Measurements from ENCODE around the gene ARID1A.
"Not testable (repeated sequence)": the region's sequence is repeated elsewhere in the genome, so short reads cannot be mapped to it uniquely, and the experiment has no call there.

Gene ARID1A

DNA sequence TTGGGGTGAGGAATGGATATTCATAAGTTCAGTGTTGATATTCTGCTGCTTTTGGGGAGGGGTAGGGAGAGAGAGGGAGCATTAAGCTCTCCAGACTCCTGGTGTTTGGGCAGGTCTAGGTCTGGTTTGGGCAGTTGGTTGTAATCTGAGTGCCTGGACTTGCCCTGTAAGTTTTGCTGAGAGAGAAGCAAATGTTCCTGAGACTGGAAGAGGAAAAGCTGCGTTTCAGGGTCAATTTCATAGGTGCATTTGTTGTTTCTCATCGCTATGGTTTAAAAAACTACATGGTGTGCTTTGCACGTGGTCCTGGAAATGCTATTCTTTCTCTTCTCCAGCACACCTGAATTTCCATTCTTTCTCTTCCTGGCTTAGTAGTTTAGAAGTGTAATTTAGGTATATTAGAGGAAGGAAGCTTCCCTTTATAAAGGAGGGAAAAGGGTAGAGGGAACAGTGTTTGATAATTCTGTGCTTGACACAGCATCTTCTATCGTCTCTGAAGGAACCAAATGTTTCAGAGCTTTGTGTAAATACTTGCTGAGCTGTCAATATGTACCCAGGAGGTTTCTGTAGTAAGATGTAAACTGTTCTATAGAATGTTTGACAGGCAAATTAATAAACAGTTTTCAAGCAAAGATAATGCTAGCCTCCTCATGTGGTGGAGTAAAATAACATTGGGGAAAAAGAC is 6.3 kb downstream of the ARID1A start:
- H2AFZ ChIP-seq (ENCODE audit: low read depth, low read length) = no peak overlapping the region
- H3K36me3 ChIP-seq (replicated peaks; ENCODE audit: low read depth, low read length) = peaks cover 40% of the 10 kb centered on the region
- peaks cover 100% of the 10 kb centered on the region for H3K79me2 ChIP-seq (ENCODE audit: low read length)
- no peaks in the 10 kb centered on the region for H3K9me3 ChIP-seq (ENCODE audit: insufficient read depth, low read length)
- no peaks in the 10 kb centered on the region for H3K27me3 ChIP-seq (ENCODE audit: low read depth, low read length)
- H3K4me1 ChIP-seq (ENCODE audit: low read length) = peaks cover 46% of the 10 kb centered on the region
- H3K9ac ChIP-seq (ENCODE audit: low read length) = no peak overlapping the region
- H3K4me3 ChIP-seq (ENCODE audit: low read length) = no peak overlapping the region
- no peak for TF ChIP-seq EZH2phosphoT487 (IDR thresholded peaks at IDR 0.05; ENCODE audit: low read depth)
- TF ChIP-seq, protein P1, sequence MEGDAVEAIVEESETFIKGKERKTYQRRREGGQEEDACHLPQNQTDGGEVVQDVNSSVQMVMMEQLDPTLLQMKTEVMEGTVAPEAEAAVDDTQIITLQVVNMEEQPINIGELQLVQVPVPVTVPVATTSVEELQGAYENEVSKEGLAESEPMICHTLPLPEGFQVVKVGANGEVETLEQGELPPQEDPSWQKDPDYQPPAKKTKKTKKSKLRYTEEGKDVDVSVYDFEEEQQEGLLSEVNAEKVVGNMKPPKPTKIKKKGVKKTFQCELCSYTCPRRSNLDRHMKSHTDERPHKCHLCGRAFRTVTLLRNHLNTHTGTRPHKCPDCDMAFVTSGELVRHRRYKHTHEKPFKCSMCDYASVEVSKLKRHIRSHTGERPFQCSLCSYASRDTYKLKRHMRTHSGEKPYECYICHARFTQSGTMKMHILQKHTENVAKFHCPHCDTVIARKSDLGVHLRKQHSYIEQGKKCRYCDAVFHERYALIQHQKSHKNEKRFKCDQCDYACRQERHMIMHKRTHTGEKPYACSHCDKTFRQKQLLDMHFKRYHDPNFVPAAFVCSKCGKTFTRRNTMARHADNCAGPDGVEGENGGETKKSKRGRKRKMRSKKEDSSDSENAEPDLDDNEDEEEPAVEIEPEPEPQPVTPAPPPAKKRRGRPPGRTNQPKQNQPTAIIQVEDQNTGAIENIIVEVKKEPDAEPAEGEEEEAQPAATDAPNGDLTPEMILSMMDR (IDR thresholded peaks at IDR 0.05; ENCODE audit: low read depth, low read length) = no peak
- peaks cover 90% of the 10 kb centered on the region for H4K20me1 ChIP-seq (ENCODE audit: insufficient read depth, low read length)
- no peak overlapping the region for H3K27ac ChIP-seq (ENCODE audit: low read length)
- peak overlapping the region; percentile 93; the same call in 1 of the 2 replicates for H3K4me2 ChIP-seq (ENCODE audit: low read length)

- peaks cover 40% of the 10 kb centered on the region for H3K36me3 ChIP-seq (replicated peaks; ENCODE audit: low read depth, low read length)
- H3K9me3 ChIP-seq (ENCODE audit: insufficient read depth, low read length) = no peaks in the 10 kb centered on the region
- H3K79me2 ChIP-seq (ENCODE audit: low read length) = peaks cover 100% of the 10 kb centered on the region
- H4K20me1 ChIP-seq (ENCODE audit: insufficient read depth, low read length) = peaks cover 94% of the 10 kb centered on the region
- no peak overlapping the region for H3K27ac ChIP-seq (ENCODE audit: low read length)
- H3K27me3 ChIP-seq (ENCODE audit: low read depth, low read length) = no peaks in the 10 kb centered on the region
- no peak overlapping the region for H3K4me3 ChIP-seq (ENCODE audit: low read length)
- H3K4me1 ChIP-seq (ENCODE audit: low read length) = peaks cover 46% of the 10 kb centered on the region
- H3K4me2 ChIP-seq (ENCODE audit: low read length) = no peak overlapping the region
- H2AFZ ChIP-seq (ENCODE audit: low read depth, low read length) = no peak overlapping the region
- H3K9ac ChIP-seq (ENCODE audit: low read length) = no peak overlapping the region
- TF ChIP-seq, protein P1 (IDR thresholded peaks at IDR 0.05; ENCODE audit: low read depth, low read length) = no peak
- TF ChIP-seq EZH2phosphoT487 (IDR thresholded peaks at IDR 0.05; ENCODE audit: low read depth) = no peak
These were observed 6.8 kb downstream of the ARID1A start for GRCh38 chr1:26702680-26703038.

- Histone ChIP-seq H3K9ac (ENCODE audit: low read length) (no peak overlapping the region), H3K4me1 (ENCODE audit: low read length) (peaks cover 43% of the 10 kb centered on the region), H3K79me2 (ENCODE audit: low read length) (peaks cover 100% of the 10 kb centered on the region), H3K27me3 (ENCODE audit: low read depth, low read length) (no peaks in the 10 kb centered on the region), H3K9me3 (ENCODE audit: insufficient read depth, low read length) (no peaks in the 10 kb centered on the region), H3K36me3 (replicated peaks; ENCODE audit: low read depth, low read length) (peaks cover 44% of the 10 kb centered on the region), H4K20me1 (ENCODE audit: insufficient read depth, low read length) (peaks cover 91% of the 10 kb centered on the region), H3K4me2 (ENCODE audit: low read length) (no peak overlapping the region), H3K27ac (ENCODE audit: low read length) (no peak overlapping the region), H2AFZ (ENCODE audit: low read depth, low read length) (no peak overlapping the region), H3K4me3 (ENCODE audit: low read length) (no peak overlapping the region)
- TF ChIP-seq EZH2phosphoT487 (IDR thresholded peaks at IDR 0.05; ENCODE audit: low read depth) = no peak
These were observed 7.7 kb downstream of the ARID1A start for GRCh38 chr1:26703478-26703877.

GRCh38 chr1:26704629-26705028 is 8.8 kb downstream of the ARID1A start:
- H4K20me1 ChIP-seq (ENCODE audit: insufficient read depth, low read length) = peaks cover 86% of the 10 kb centered on the region

DNA sequence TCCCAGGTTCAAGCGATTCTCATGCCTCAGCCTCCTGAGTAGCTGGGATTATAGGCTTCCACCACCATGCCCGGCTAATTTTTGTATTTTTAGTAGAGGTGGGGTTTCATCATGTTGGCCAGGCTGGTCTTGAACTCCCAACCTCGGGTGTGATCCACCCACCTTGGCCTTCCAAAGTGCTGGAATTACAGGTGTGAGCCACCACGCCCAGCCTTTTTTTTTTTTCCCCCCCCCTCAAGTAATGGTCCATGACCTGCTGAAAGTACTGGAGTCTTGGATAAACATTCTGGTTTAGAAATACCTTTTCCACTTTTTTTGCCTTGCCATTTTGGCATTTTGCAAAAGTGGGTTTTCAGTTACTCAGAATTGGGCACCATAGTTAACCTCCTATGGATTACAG is 9.4 kb downstream of the ARID1A start:
- not testable (repeated sequence) for H3K27me3 ChIP-seq (ENCODE audit: low read depth, low read length); H2AFZ ChIP-seq (ENCODE audit: low read depth, low read length); H3K4me2 ChIP-seq (ENCODE audit: low read length); H3K9me3 ChIP-seq (ENCODE audit: insufficient read depth, low read length); H3K27ac ChIP-seq (ENCODE audit: low read length); H3K9ac ChIP-seq (ENCODE audit: low read length); H3K4me3 ChIP-seq (ENCODE audit: low read length)
- peaks cover 99% of the 10 kb centered on the region for H3K79me2 ChIP-seq (ENCODE audit: low read length)
- H4K20me1 ChIP-seq (ENCODE audit: insufficient read depth, low read length) = peaks cover 80% of the 10 kb centered on the region
- peaks cover 26% of the 10 kb centered on the region for H3K4me1 ChIP-seq (ENCODE audit: low read length)
- H3K36me3 ChIP-seq (replicated peaks; ENCODE audit: low read depth, low read length) = peaks cover 40% of the 10 kb centered on the region

More at GRCh38 chr1:26704629-26705028, 8.8 kb downstream of the ARID1A start:
- TF ChIP-seq EZH2phosphoT487 (IDR thresholded peaks at IDR 0.05; ENCODE audit: low read depth) = no peak
- TF ChIP-seq, protein P1 (IDR thresholded peaks at IDR 0.05; ENCODE audit: low read depth, low read length) = no peak
- H3K4me3 ChIP-seq (ENCODE audit: low read length) = no peak overlapping the region
- no peaks in the 10 kb centered on the region for H3K27me3 ChIP-seq (ENCODE audit: low read depth, low read length)
- H3K36me3 ChIP-seq (replicated peaks; ENCODE audit: low read depth, low read length) = peaks cover 46% of the 10 kb centered on the region
- peaks cover 100% of the 10 kb centered on the region for H3K79me2 ChIP-seq (ENCODE audit: low read length)
- no peak overlapping the region for H3K27ac ChIP-seq (ENCODE audit: low read length)
- no peak overlapping the region for H2AFZ ChIP-seq (ENCODE audit: low read depth, low read length)
- no peak overlapping the region for H3K9ac ChIP-seq (ENCODE audit: low read length)
- no peaks in the 10 kb centered on the region for H3K9me3 ChIP-seq (ENCODE audit: insufficient read depth, low read length)
- peaks cover 32% of the 10 kb centered on the region for H3K4me1 ChIP-seq (ENCODE audit: low read length)
- no peak overlapping the region for H3K4me2 ChIP-seq (ENCODE audit: low read length)

All from OCI-LY3 (cell line).